Liver (tissue), 9 donors: Measurements from ENCODE around the gene MAPT. TPM values are rescaled to one million over a fixed set of nuclear protein-coding genes. Genes with fewer than 3 reads are reported as not detected.

Source experiments
- DNase-seq: peaks from one replicate; pipeline ENCODE4 v3.0.0-alpha.2; 2017; ENCODE audit warnings: low spot score
- H3K27ac ChIP-seq, 2 donors: one replicate each; pipeline ENCODE4 v1.7.0; 2013; ENCODE audit warnings: inconsistent platforms in 2 of 2, low read length in 2 of 2, control low read depth in 1 of 2, low read depth in 1 of 2, mild to moderate bottlenecking in 1 of 2
- H3K27me3 ChIP-seq, 4 donors: one replicate each; pipeline versions ENCODE4 v1.6.1 to v1.7.0; 2013; ENCODE audit warnings: low read length in 3 of 4, inconsistent platforms in 1 of 4, mild to moderate bottlenecking in 1 of 4, moderate library complexity in 1 of 4; ENCODE audit not compliant: control insufficient read depth in 4 of 4, insufficient read depth in 4 of 4
- H3K36me3 ChIP-seq, 4 donors: one replicate each; pipeline versions ENCODE4 v1.6.1 to v1.7.0; 2013; ENCODE audit warnings: low read length in 3 of 4, mild to moderate bottlenecking in 3 of 4, low read depth in 1 of 4, moderate library complexity in 1 of 4; ENCODE audit not compliant: control insufficient read depth in 4 of 4, insufficient read depth in 3 of 4
- H3K4me1 ChIP-seq, 4 donors: one replicate each; pipeline versions ENCODE4 v1.6.1 to v1.7.0; 2013; ENCODE audit warnings: low read length in 3 of 4, mild to moderate bottlenecking in 3 of 4, moderate library complexity in 1 of 4; ENCODE audit not compliant: control insufficient read depth in 4 of 4, insufficient read depth in 4 of 4
- H3K4me3 ChIP-seq, 3 donors: one replicate each; pipeline versions ENCODE4 v1.6.1 to v1.7.0; 2013; ENCODE audit warnings: low read length in 3 of 3, control low read depth in 1 of 3, low read depth in 1 of 3, mild to moderate bottlenecking in 1 of 3
- H3K9ac ChIP-seq, 2 donors: one replicate each; pipeline ENCODE4 v1.7.0; 2013; ENCODE audit warnings: low read length in 2 of 2, mild to moderate bottlenecking in 2 of 2, moderate library complexity in 2 of 2, control low read depth in 1 of 2, low read depth in 1 of 2
- H3K9me3 ChIP-seq, 4 donors: one replicate each; pipeline versions ENCODE4 v1.6.1 to v1.7.0; 2013; ENCODE audit warnings: low read length in 3 of 4; ENCODE audit not compliant: control insufficient read depth in 4 of 4
- CTCF ChIP-seq: fragments of 150-350 bp; IDR thresholded peaks from 2 replicates; pipeline ENCODE4 v1.5.1; 2017; ENCODE audit warnings: improper control_type of control experiment, low read depth, low read length; ENCODE audit not compliant: missing input control
- EGR1 ChIP-seq, 2 donors: IDR thresholded peaks; 2 replicates each; pipeline ENCODE4 v1.6.1; 2016 to 2018; ENCODE audit warnings: antibody characterized with exemption in 2 of 2, low read depth in 2 of 2
- FOXA1 ChIP-seq: IDR thresholded peaks from 2 replicates; pipeline ENCODE4 v1.6.1; 2016; ENCODE audit warnings: antibody characterized with exemption
- FOXA2 ChIP-seq: IDR thresholded peaks from 2 replicates; pipeline ENCODE4 v1.6.1; 2016; ENCODE audit warnings: antibody characterized with exemption
- GABPA ChIP-seq, 2 donors: IDR thresholded peaks in 1 of 2; conservative IDR thresholded peaks in 1 of 2; 2 replicates each; pipeline ENCODE4 v1.6.1; 2016; ENCODE audit warnings: antibody characterized with exemption in 2 of 2, mild to moderate bottlenecking in 1 of 2, moderate library complexity in 1 of 2
- HNF4A ChIP-seq, 2 donors: conservative IDR thresholded peaks; 2 replicates each; pipeline ENCODE4 v1.6.1; 2016; ENCODE audit warnings: antibody characterized with exemption in 2 of 2, mild to moderate bottlenecking in 2 of 2
- HNF4G ChIP-seq: IDR thresholded peaks from 2 replicates; pipeline ENCODE4 v1.6.1; 2016; ENCODE audit warnings: antibody characterized with exemption
- JUND ChIP-seq, 2 donors: IDR thresholded peaks; 2 replicates each; pipeline ENCODE4 v1.6.1; 2016; ENCODE audit warnings: antibody characterized with exemption in 2 of 2
- MAX ChIP-seq: IDR thresholded peaks from 2 replicates; pipeline ENCODE4 v1.6.1; 2016; ENCODE audit warnings: antibody characterized with exemption
- NR2F2 ChIP-seq: IDR thresholded peaks from 2 replicates; pipeline ENCODE4 v1.6.1; 2016; ENCODE audit warnings: antibody characterized with exemption
- RAD21 ChIP-seq, 2 donors: IDR thresholded peaks; 2 replicates each; pipeline ENCODE4 v1.6.1; 2016; ENCODE audit warnings: antibody characterized with exemption in 2 of 2, mild to moderate bottlenecking in 2 of 2
- RXRA ChIP-seq, 2 donors: IDR thresholded peaks; 2 replicates each; pipeline ENCODE4 v1.6.1; 2017 to 2018; ENCODE audit warnings: antibody characterized with exemption in 2 of 2, mild to moderate bottlenecking in 1 of 2
- SP1 ChIP-seq: IDR thresholded peaks from 2 replicates; pipeline ENCODE4 v1.6.1; 2018; ENCODE audit warnings: antibody characterized with exemption, mild to moderate bottlenecking
- TAF1 ChIP-seq: conservative IDR thresholded peaks from 2 replicates; pipeline ENCODE4 v1.6.1; 2016; ENCODE audit warnings: antibody characterized with exemption, mild to moderate bottlenecking
- YY1 ChIP-seq: IDR thresholded peaks from 2 replicates; pipeline ENCODE4 v1.6.1; 2016; ENCODE audit warnings: antibody characterized with exemption, mild to moderate bottlenecking
- polyA plus RNA-seq, 2 donors: library from polyadenylated mRNA; stranded (reverse) in 1 of 2; unstranded in 1 of 2; fragments of 200-250 nt in 1 of 2; fragments of >200 nt in 1 of 2; fragmentation: Nextera tagmentation in 1 of 2; extraction: Ambion mirVana in 1 of 2; gene quantifications; one replicate each; pipeline versions ENCODE4 v1.2.1 to v1.2.3, GENCODE V29; 2013 to 2015
- total RNA-seq, 2 donors: library from RNA; depleted of rRNA; stranded (reverse); fragments of >200 nt; gene quantifications; one replicate each; pipeline ENCODE4 v1.2.3, GENCODE V29; 2014
- TF ChIP-seq, protein P1 (sequence below): IDR thresholded peaks from 2 replicates; pipeline ENCODE4 v1.6.1; 2016; ENCODE audit warnings: antibody characterized with exemption
- TF ChIP-seq, protein P2 (sequence below): IDR thresholded peaks from 2 replicates; pipeline ENCODE4 v1.6.1; 2016; ENCODE audit warnings: antibody characterized with exemption
- TF ChIP-seq, protein P3 (sequence below): IDR thresholded peaks from 2 replicates; pipeline ENCODE4 v1.6.1; 2016; ENCODE audit warnings: antibody characterized with exemption, mild to moderate bottlenecking
- donor health status: healthy.
- donor health status: healthy.
- donor health status: healthy.
- donor health status: healthy.
- donor health status: healthy.

The MAPT gene
- total and polyA plus RNA-seq, 4 donors, result 0.05 to 0.67 (median 0.27) TPM

DNA sequence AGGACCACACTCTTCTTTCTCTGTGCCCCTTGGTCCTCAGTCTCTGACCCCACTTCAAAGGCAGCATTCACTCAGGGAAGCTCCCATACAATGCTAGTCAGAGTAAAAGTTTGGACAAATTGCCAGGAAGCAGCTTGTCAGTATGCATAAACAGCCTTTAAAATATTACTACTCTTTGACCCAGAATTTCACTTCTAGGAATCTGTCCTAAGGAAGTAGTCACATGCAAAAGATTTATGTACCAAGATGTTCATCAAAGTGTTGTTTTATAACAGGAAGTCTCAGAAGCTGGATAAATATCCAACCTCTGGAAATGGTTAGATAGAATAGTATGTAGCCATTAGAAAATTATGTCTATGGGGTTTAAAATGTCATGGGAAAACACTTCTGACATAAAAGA is 31.0 kb downstream of the MAPT start:
- no peak for TF ChIP-seq HNF4A (conservative IDR thresholded peaks at IDR 0.05)
- TF ChIP-seq YY1, result no peak
- no peak for TF ChIP-seq JUND (IDR thresholded peaks at IDR 0.05)
- TF ChIP-seq CTCF, result no peak
- TF ChIP-seq EGR1 (IDR thresholded peaks at IDR 0.05; ENCODE audit: low read depth in 2 of 2), result no peak
- no peak for TF ChIP-seq RXRA (IDR thresholded peaks at IDR 0.05)
- TF ChIP-seq, protein P1, sequence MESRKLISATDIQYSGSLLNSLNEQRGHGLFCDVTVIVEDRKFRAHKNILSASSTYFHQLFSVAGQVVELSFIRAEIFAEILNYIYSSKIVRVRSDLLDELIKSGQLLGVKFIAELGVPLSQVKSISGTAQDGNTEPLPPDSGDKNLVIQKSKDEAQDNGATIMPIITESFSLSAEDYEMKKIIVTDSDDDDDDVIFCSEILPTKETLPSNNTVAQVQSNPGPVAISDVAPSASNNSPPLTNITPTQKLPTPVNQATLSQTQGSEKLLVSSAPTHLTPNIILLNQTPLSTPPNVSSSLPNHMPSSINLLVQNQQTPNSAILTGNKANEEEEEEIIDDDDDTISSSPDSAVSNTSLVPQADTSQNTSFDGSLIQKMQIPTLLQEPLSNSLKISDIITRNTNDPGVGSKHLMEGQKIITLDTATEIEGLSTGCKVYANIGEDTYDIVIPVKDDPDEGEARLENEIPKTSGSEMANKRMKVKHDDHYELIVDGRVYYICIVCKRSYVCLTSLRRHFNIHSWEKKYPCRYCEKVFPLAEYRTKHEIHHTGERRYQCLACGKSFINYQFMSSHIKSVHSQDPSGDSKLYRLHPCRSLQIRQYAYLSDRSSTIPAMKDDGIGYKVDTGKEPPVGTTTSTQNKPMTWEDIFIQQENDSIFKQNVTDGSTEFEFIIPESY, result no peak
- no peak for TF ChIP-seq TAF1
- no peak for TF ChIP-seq HNF4G
- TF ChIP-seq, protein P2, sequence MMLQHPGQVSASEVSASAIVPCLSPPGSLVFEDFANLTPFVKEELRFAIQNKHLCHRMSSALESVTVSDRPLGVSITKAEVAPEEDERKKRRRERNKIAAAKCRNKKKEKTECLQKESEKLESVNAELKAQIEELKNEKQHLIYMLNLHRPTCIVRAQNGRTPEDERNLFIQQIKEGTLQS, result no peak
- TF ChIP-seq MAX, result no peak
- TF ChIP-seq, protein P3, sequence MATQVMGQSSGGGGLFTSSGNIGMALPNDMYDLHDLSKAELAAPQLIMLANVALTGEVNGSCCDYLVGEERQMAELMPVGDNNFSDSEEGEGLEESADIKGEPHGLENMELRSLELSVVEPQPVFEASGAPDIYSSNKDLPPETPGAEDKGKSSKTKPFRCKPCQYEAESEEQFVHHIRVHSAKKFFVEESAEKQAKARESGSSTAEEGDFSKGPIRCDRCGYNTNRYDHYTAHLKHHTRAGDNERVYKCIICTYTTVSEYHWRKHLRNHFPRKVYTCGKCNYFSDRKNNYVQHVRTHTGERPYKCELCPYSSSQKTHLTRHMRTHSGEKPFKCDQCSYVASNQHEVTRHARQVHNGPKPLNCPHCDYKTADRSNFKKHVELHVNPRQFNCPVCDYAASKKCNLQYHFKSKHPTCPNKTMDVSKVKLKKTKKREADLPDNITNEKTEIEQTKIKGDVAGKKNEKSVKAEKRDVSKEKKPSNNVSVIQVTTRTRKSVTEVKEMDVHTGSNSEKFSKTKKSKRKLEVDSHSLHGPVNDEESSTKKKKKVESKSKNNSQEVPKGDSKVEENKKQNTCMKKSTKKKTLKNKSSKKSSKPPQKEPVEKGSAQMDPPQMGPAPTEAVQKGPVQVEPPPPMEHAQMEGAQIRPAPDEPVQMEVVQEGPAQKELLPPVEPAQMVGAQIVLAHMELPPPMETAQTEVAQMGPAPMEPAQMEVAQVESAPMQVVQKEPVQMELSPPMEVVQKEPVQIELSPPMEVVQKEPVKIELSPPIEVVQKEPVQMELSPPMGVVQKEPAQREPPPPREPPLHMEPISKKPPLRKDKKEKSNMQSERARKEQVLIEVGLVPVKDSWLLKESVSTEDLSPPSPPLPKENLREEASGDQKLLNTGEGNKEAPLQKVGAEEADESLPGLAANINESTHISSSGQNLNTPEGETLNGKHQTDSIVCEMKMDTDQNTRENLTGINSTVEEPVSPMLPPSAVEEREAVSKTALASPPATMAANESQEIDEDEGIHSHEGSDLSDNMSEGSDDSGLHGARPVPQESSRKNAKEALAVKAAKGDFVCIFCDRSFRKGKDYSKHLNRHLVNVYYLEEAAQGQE, result no peak
- TF ChIP-seq FOXA1, result no peak
- no peak for TF ChIP-seq NR2F2
- no peak for TF ChIP-seq RAD21 (IDR thresholded peaks at IDR 0.05)
- no peak for TF ChIP-seq FOXA2
- TF ChIP-seq SP1, result no peak
- no peak for TF ChIP-seq GABPA (IDR thresholded peaks at IDR 0.05 in 1 of 2, conservative IDR thresholded peaks at IDR 0.05 in 1 of 2)
- H3K4me3 ChIP-seq, result no peak overlapping the region
- peaks cover 0 to 22% (median 18%) of the 10 kb centered on the region in 4 donors for H3K36me3 ChIP-seq
- H3K9me3 ChIP-seq, result no peaks in the 10 kb centered on the region
- no peak overlapping the region for H3K9ac ChIP-seq
- H3K27ac ChIP-seq, result peak overlapping the region; percentile 4 to 6
- H3K27me3 ChIP-seq, result no peaks in the 10 kb centered on the region
- H3K4me1 ChIP-seq, result peaks cover 7 to 57% (median 50%) of the 10 kb centered on the region in 4 donors
- DNase-seq, result no peak
